Activated CD4-positive, alpha-beta memory T cell treated with anti-CD3 and anti-CD28 coated beads for 36 hours (primary cell): ENCODE measurements around the gene SERPINA12. TPM values are rescaled to one million over a fixed set of nuclear protein-coding genes. Genes with fewer than 3 reads are reported as not detected.

ENCODE experiments used
- CTCF ChIA-PET: fragments of 350-600 bp; sonication (Branson Sonifier 250); formaldehyde crosslinking; loops from one replicate; lab custom pipeline; 2021; ENCODE audit warnings: antibody characterized with exemption, inconsistent platforms; lab: Charles Lee
- POLR2A ChIA-PET: fragments of 350-600 bp; sonication (Branson Sonifier 250); formaldehyde crosslinking; loops from one replicate; lab custom pipeline; 2021; ENCODE audit warnings: antibody characterized with exemption; lab: Charles Lee
- DNase-seq: peaks from one replicate; pipeline ENCODE4 v3.0.0-alpha.2; 2020
- H3K27ac Mint-ChIP-seq: one replicate; pipeline ENCODE4 v1.8.0; 2021; ENCODE audit warnings: mixed read lengths
- H3K27me3 Mint-ChIP-seq: one replicate; pipeline ENCODE4 v1.8.0; 2021; ENCODE audit warnings: mixed read lengths
- H3K36me3 Mint-ChIP-seq: one replicate; pipeline ENCODE4 v1.8.0; 2021; ENCODE audit warnings: mixed read lengths
- H3K4me1 Mint-ChIP-seq: one replicate; pipeline ENCODE4 v1.8.0; 2021; ENCODE audit warnings: low read depth, mixed read lengths
- H3K4me3 Mint-ChIP-seq: one replicate; pipeline ENCODE4 v1.8.0; 2021; ENCODE audit warnings: mild to moderate bottlenecking, mixed read lengths
- H3K9me3 Mint-ChIP-seq: one replicate; pipeline ENCODE4 v1.8.0; 2021; ENCODE audit warnings: mixed read lengths
- intact Hi-C: fragments of 100-400 bp; cut with micrococcal nuclease; formaldehyde crosslinking; loops from one replicate; pipeline ENCODE4 v1.15.1; 2023
- total RNA-seq, 2 experiments: library from RNA; stranded (reverse); gene quantifications; one replicate each; pipeline ENCODE4 v1.2.3, GENCODE V29; 2021

The SERPINA12 gene
- not detected for total RNA-seq

GRCh38 chr14:94509356-94509755, at the start of gene SERPINA12:
SERPINA12 (minus strand) TSS chr14:94509469; CDS start chr14:94498397, 11,072 bp downstream.
- intact Hi-C loops = no loop called here
- Mint-ChIP-seq H3K4me3 (no peak within 1 kb of the TSS), H3K4me1 (no peaks in the 10 kb centered on the region), H3K36me3 (no peaks in the 10 kb centered on the region), H3K27ac (no peak within 1 kb of the TSS), H3K9me3 (no peaks in the 10 kb centered on the region), H3K27me3 (peaks cover 8% of the 10 kb centered on the region)
- DNase-seq = no peak
- POLR2A ChIA-PET = no interaction called here
- CTCF ChIA-PET = interaction anchor here (1.9 kb wide), 1 partner anchor 23 kb away, joined by 6 read pairs; no protein-coding TSS in a partner anchor

GRCh38 chr14:94558842-94559241, 49.6 kb upstream of the SERPINA12 start:
- H3K27ac Mint-ChIP-seq = no peak overlapping the region
- ChIA-PET CTCF (no interaction called here), POLR2A (no interaction called here)
- H3K9me3 Mint-ChIP-seq = peaks cover 11% of the 10 kb centered on the region
- H3K36me3 Mint-ChIP-seq = no peaks in the 10 kb centered on the region
- no peak for DNase-seq
- no peak overlapping the region for H3K4me3 Mint-ChIP-seq
- intact Hi-C loops = no loop called here
- no peaks in the 10 kb centered on the region for H3K4me1 Mint-ChIP-seq
- peaks cover 12% of the 10 kb centered on the region for H3K27me3 Mint-ChIP-seq

GRCh38 chr14:94557327-94557726, 48.1 kb upstream of the SERPINA12 start:
- POLR2A ChIA-PET = no interaction called here
- CTCF ChIA-PET = interaction anchor here (1.7 kb wide), 1 partner anchor 9 kb away, joined by 6 read pairs; no protein-coding TSS in a partner anchor
- Mint-ChIP-seq H3K4me3 (no peak overlapping the region), H3K36me3 (no peaks in the 10 kb centered on the region), H3K9me3 (peaks cover 11% of the 10 kb centered on the region), H3K27ac (no peak overlapping the region), H3K27me3 (peaks cover 15% of the 10 kb centered on the region), H3K4me1 (no peaks in the 10 kb centered on the region)
- no peak for DNase-seq
- intact Hi-C loops = no loop called here

GRCh38 chr14:94555991-94556390, 46.7 kb upstream of the SERPINA12 start:
- peaks cover 15% of the 10 kb centered on the region for H3K27me3 Mint-ChIP-seq
- intact Hi-C loops = no loop called here
- CTCF ChIA-PET = no interaction called here

GRCh38 chr14:94550041-94550440, 40.8 kb upstream of the SERPINA12 start:
- Mint-ChIP-seq H3K27ac (no peak overlapping the region), H3K36me3 (no peaks in the 10 kb centered on the region), H3K4me1 (no peaks in the 10 kb centered on the region), H3K4me3 (no peak overlapping the region), H3K9me3 (peaks cover 10% of the 10 kb centered on the region), H3K27me3 (peaks cover 21% of the 10 kb centered on the region)
- DNase-seq = no peak
- CTCF ChIA-PET = interaction anchor here (0.7 to 3.3 kb wide), 5 partner anchors 12 to 417 kb away, joined by 3 to 26 read pairs (median 7); partner anchors contain the start of gene SERPINA4
- POLR2A ChIA-PET = no interaction called here
- intact Hi-C loops = no loop called here

More at GRCh38 chr14:94555991-94556390, 46.7 kb upstream of the SERPINA12 start:
- DNase-seq = no peak
- no peak overlapping the region for H3K27ac Mint-ChIP-seq
- no peaks in the 10 kb centered on the region for H3K4me1 Mint-ChIP-seq
- H3K36me3 Mint-ChIP-seq = no peaks in the 10 kb centered on the region
- no peak overlapping the region for H3K4me3 Mint-ChIP-seq
- peaks cover 11% of the 10 kb centered on the region for H3K9me3 Mint-ChIP-seq
- POLR2A ChIA-PET = no interaction called here

GRCh38 chr14:94548999-94549985, 40.0 kb upstream of the SERPINA12 start:
- CTCF ChIA-PET = interaction anchor here (0.5 to 3.3 kb wide), 28 partner anchors 8 to 965 kb away, joined by 3 to 26 read pairs (median 4); partner anchors contain the start of gene SERPINA4

GRCh38 chr14:94548131-94548998, 39.1 kb upstream of the SERPINA12 start:
- H3K27me3 Mint-ChIP-seq = peaks cover 18% of the 10 kb centered on the region
- no peaks in the 10 kb centered on the region for H3K36me3 Mint-ChIP-seq
- no peak for DNase-seq
- H3K27ac Mint-ChIP-seq = no peak overlapping the region
- peaks cover 2% of the 10 kb centered on the region for H3K9me3 Mint-ChIP-seq
- intact Hi-C loops = loop anchor here (5.0 kb wide), 1 partner anchor 116 kb away; no protein-coding TSS in a partner anchor
- ChIA-PET POLR2A (no interaction called here), CTCF (interaction anchor here (0.6 to 3.3 kb wide), 27 partner anchors 8 to 512 kb away, joined by 3 to 26 read pairs (median 4); partner anchors contain the start of gene SERPINA4)
- H3K4me1 Mint-ChIP-seq = no peaks in the 10 kb centered on the region
- H3K4me3 Mint-ChIP-seq = no peak overlapping the region

More at GRCh38 chr14:94548999-94549985, 40.0 kb upstream of the SERPINA12 start:
- Mint-ChIP-seq H3K4me1 (no peaks in the 10 kb centered on the region), H3K9me3 (peaks cover 3% of the 10 kb centered on the region), H3K27ac (no peak overlapping the region), H3K36me3 (no peaks in the 10 kb centered on the region), H3K27me3 (peaks cover 18% of the 10 kb centered on the region), H3K4me3 (no peak overlapping the region)
- POLR2A ChIA-PET = no interaction called here
- intact Hi-C loops = loop anchor here (1.0 to 5.0 kb wide), 2 partner anchors 117 to 417 kb away; no protein-coding TSS in a partner anchor
- peak; percentile 74 for DNase-seq

GRCh38 chr14:94547726-94548125, 38.5 kb upstream of the SERPINA12 start:
- CTCF ChIA-PET = no interaction called here
- POLR2A ChIA-PET = no interaction called here
- H3K4me1 Mint-ChIP-seq = no peaks in the 10 kb centered on the region
- no peak overlapping the region for H3K27ac Mint-ChIP-seq
- intact Hi-C loops = loop anchor here (5.0 kb wide), 1 partner anchor 115 kb away; no protein-coding TSS in a partner anchor
- peaks cover 2% of the 10 kb centered on the region for H3K9me3 Mint-ChIP-seq
- peaks cover 16% of the 10 kb centered on the region for H3K27me3 Mint-ChIP-seq
- no peak overlapping the region for H3K4me3 Mint-ChIP-seq
- DNase-seq = no peak
- no peaks in the 10 kb centered on the region for H3K36me3 Mint-ChIP-seq

GRCh38 chr14:94547151-94547680, 37.9 kb upstream of the SERPINA12 start:
- H3K27ac Mint-ChIP-seq = no peak overlapping the region
- peaks cover 2% of the 10 kb centered on the region for H3K9me3 Mint-ChIP-seq
- H3K27me3 Mint-ChIP-seq = peaks cover 15% of the 10 kb centered on the region
- CTCF ChIA-PET = no interaction called here
- DNase-seq = no peak
- intact Hi-C loops = loop anchor here (5.0 kb wide), 1 partner anchor 115 kb away; no protein-coding TSS in a partner anchor
- H3K4me3 Mint-ChIP-seq = no peak overlapping the region
- POLR2A ChIA-PET = no interaction called here
- no peaks in the 10 kb centered on the region for H3K36me3 Mint-ChIP-seq
- no peaks in the 10 kb centered on the region for H3K4me1 Mint-ChIP-seq

GRCh38 chr14:94545131-94545841, 36.0 kb upstream of the SERPINA12 start:
- POLR2A ChIA-PET = no interaction called here
- Mint-ChIP-seq H3K27ac (no peak overlapping the region), H3K36me3 (no peaks in the 10 kb centered on the region), H3K9me3 (peaks cover 2% of the 10 kb centered on the region), H3K4me1 (no peaks in the 10 kb centered on the region), H3K27me3 (peaks cover 13% of the 10 kb centered on the region), H3K4me3 (no peak overlapping the region)
- CTCF ChIA-PET = no interaction called here
- intact Hi-C loops = loop anchor here (5.0 kb wide), 1 partner anchor 113 kb away; no protein-coding TSS in a partner anchor
- peak; percentile 12 for DNase-seq

GRCh38 chr14:94544726-94545125, 35.5 kb upstream of the SERPINA12 start:
- H3K36me3 Mint-ChIP-seq = no peaks in the 10 kb centered on the region
- peaks cover 10% of the 10 kb centered on the region for H3K27me3 Mint-ChIP-seq
- POLR2A ChIA-PET = no interaction called here
- DNase-seq = no peak
- peaks cover 2% of the 10 kb centered on the region for H3K9me3 Mint-ChIP-seq
- CTCF ChIA-PET = no interaction called here
- H3K4me1 Mint-ChIP-seq = no peaks in the 10 kb centered on the region
- intact Hi-C loops = loop anchor here (5.0 kb wide), 1 partner anchor 112 kb away; no protein-coding TSS in a partner anchor
- H3K27ac Mint-ChIP-seq = no peak overlapping the region
- H3K4me3 Mint-ChIP-seq = no peak overlapping the region
